Calu3 (cell line): ENCODE measurements around the gene APMAP. TPM values are rescaled to one million over a fixed set of nuclear protein-coding genes. Genes with fewer than 3 reads are reported as not detected.

ENCODE experiments used
- BruUV-seq: library from RNA; stranded (reverse); fragments of 400-500 nt; replicated peaks from 2 replicates; lab custom pipeline; 2021; lab: Mats Ljungman, UMichigan
- CTCF ChIA-PET: fragments of 300-600 bp; sonication (Branson Sonifier 250); formaldehyde crosslinking; loops from one replicate; lab custom pipeline; 2022; ENCODE audit warnings: antibody characterized with exemption; lab: Charles Lee
- DNase-seq: peaks from one replicate; pipeline ENCODE4 v3.0.0; 2022
- H3K27ac Mint-ChIP-seq: one replicate; pipeline ENCODE4 v1.8.0; 2022; ENCODE audit warnings: mixed read lengths; ENCODE audit not compliant: unreplicated experiment
- H3K27me3 Mint-ChIP-seq: one replicate; pipeline ENCODE4 v1.8.0; 2022; ENCODE audit warnings: mixed read lengths; ENCODE audit not compliant: unreplicated experiment
- H3K36me3 Mint-ChIP-seq: one replicate; pipeline ENCODE4 v1.8.0; 2022; ENCODE audit warnings: mild to moderate bottlenecking, moderate library complexity, mixed read lengths; ENCODE audit not compliant: insufficient read depth, unreplicated experiment
- H3K4me1 Mint-ChIP-seq: one replicate; pipeline ENCODE4 v1.8.0; 2022; ENCODE audit warnings: mild to moderate bottlenecking, low read depth, mixed read lengths; ENCODE audit not compliant: unreplicated experiment
- H3K4me3 Mint-ChIP-seq: one replicate; pipeline ENCODE4 v1.8.0; 2022; ENCODE audit warnings: mild to moderate bottlenecking, low read depth, moderate library complexity, mixed read lengths; ENCODE audit not compliant: unreplicated experiment
- H3K9me3 Mint-ChIP-seq: one replicate; pipeline ENCODE4 v1.8.0; 2022; ENCODE audit warnings: low read depth, mixed read lengths; ENCODE audit not compliant: unreplicated experiment
- intact Hi-C: fragments of 100-400 bp; cut with micrococcal nuclease; formaldehyde crosslinking; loops from one replicate; pipeline ENCODE4 v1.10.0; 2022; ENCODE audit not compliant: unreplicated experiment
- total RNA-seq: library from RNA; stranded (reverse); gene quantifications from 2 replicates; pipeline ENCODE4 v1.2.3, GENCODE V29; 2022
- TF ChIP-seq, protein P1 (sequence below): fragments of 200-600 bp; IDR thresholded peaks from one replicate; pipeline ENCODE4 v1.8.0; 2022; ENCODE audit warnings: antibody characterized with exemption; ENCODE audit not compliant: unreplicated experiment

The APMAP gene
- total RNA-seq, 1 experiment from 2014 or later, result 30.7 TPM

DNA sequence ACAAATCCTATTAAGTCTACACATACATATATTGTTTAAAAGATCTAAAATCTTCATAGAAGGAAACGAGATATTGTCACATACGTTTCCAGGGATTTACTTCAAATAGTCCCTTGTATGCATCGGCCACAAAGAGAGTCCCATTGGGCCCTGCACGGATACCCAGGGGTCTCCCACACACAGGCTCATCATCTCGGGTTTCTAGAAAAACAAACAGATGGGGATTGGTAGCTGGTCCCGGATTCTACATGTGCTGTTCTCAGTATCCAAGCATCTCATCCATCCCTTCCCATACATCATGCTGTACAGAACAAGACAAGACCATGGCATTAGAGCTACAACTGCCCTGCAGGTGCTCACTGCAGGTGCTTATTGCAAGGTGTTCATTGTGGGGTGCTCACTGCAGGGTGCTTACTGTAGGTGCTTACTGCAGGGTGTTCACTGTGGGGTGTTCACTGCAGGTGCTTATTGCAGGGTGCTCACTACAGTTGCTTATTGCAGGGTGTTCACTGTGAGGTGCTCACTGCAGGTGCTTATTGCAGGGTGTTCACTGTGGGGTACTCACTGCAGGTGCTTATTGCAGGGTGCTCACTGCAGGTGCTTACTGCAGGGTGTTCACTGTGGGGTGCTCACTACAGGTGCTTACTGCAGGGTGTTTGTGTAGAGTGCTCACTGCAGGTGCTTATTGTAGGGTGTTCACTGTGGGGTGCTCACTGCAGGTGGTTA lies 21.0 kb downstream of the APMAP start:
- H3K4me1 Mint-ChIP-seq, result no peaks in the 10 kb centered on the region
- BruUV-seq, result no TSS peak
- CTCF ChIA-PET, result no interaction called here
- no peaks in the 10 kb centered on the region for H3K27me3 Mint-ChIP-seq
- no peak for DNase-seq
- no peak overlapping the region for H3K4me3 Mint-ChIP-seq
- no peaks in the 10 kb centered on the region for H3K9me3 Mint-ChIP-seq
- H3K27ac Mint-ChIP-seq, result no peak overlapping the region
- H3K36me3 Mint-ChIP-seq, result peaks cover 4% of the 10 kb centered on the region
- intact Hi-C loops, result no loop called here
- TF ChIP-seq, protein P1, sequence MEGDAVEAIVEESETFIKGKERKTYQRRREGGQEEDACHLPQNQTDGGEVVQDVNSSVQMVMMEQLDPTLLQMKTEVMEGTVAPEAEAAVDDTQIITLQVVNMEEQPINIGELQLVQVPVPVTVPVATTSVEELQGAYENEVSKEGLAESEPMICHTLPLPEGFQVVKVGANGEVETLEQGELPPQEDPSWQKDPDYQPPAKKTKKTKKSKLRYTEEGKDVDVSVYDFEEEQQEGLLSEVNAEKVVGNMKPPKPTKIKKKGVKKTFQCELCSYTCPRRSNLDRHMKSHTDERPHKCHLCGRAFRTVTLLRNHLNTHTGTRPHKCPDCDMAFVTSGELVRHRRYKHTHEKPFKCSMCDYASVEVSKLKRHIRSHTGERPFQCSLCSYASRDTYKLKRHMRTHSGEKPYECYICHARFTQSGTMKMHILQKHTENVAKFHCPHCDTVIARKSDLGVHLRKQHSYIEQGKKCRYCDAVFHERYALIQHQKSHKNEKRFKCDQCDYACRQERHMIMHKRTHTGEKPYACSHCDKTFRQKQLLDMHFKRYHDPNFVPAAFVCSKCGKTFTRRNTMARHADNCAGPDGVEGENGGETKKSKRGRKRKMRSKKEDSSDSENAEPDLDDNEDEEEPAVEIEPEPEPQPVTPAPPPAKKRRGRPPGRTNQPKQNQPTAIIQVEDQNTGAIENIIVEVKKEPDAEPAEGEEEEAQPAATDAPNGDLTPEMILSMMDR, result no peak

DNA sequence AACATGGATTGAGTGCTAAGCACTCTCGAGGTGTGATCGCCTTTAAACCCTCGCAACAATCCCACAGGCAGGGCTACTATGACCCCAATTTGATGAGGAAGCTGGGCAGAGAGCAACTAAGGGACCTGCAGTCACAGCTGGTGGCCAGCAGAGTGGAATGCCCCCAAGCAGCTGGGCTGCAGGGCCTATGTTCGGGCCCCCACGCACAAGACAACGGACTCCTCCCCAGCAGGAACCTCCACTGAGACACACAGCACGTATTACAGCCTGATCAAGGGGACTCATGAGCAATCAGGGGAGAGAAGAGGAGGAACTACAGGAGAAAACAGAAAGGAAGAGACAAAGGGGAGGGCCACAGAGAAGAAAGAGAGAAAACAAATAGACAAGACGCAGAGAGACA lies 21.8 kb downstream of the APMAP start:
- Mint-ChIP-seq H3K9me3 (no peaks in the 10 kb centered on the region), H3K4me3 (no peak overlapping the region), H3K27me3 (no peaks in the 10 kb centered on the region), H3K27ac (no peak overlapping the region), H3K36me3 (peaks cover 4% of the 10 kb centered on the region), H3K4me1 (no peaks in the 10 kb centered on the region)
- TF ChIP-seq, protein P1, result no peak
- CTCF ChIA-PET, result no interaction called here
- no TSS peak for BruUV-seq
- DNase-seq, result no peak
- intact Hi-C loops, result no loop called here

DNA sequence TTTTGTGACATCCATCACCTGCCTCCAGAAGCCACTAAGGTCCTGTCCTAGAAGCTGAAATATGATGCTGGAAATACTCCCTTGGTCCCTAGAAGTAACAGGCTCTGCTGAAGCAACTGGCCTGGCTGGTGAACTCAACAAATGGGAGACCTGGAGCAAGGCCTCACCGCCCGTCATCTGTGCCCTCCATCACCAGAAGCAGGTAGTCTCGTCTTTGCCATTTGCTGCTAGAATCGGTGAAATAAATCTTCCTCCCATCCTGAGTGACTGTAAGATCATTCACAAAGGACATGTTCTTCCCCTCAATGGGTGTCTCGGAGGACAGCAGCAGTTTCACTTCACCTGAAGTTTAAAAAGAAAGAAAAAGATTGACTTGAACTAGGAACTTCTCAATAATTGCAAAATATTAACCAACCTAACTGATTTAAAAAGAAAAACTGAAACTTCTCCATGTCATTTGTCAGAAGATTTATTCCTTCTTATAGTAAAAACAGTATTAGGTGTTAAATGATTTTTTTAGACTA lies 22.5 kb downstream of the APMAP start:
- no peak overlapping the region for H3K27ac Mint-ChIP-seq
- DNase-seq, result no peak
- H3K36me3 Mint-ChIP-seq, result peaks cover 4% of the 10 kb centered on the region
- H3K4me3 Mint-ChIP-seq, result no peak overlapping the region
- no peaks in the 10 kb centered on the region for H3K27me3 Mint-ChIP-seq
- CTCF ChIA-PET, result no interaction called here
- H3K9me3 Mint-ChIP-seq, result no peaks in the 10 kb centered on the region
- TF ChIP-seq, protein P1, result no peak
- H3K4me1 Mint-ChIP-seq, result no peaks in the 10 kb centered on the region
- BruUV-seq, result no TSS peak
- intact Hi-C loops, result no loop called here

DNA sequence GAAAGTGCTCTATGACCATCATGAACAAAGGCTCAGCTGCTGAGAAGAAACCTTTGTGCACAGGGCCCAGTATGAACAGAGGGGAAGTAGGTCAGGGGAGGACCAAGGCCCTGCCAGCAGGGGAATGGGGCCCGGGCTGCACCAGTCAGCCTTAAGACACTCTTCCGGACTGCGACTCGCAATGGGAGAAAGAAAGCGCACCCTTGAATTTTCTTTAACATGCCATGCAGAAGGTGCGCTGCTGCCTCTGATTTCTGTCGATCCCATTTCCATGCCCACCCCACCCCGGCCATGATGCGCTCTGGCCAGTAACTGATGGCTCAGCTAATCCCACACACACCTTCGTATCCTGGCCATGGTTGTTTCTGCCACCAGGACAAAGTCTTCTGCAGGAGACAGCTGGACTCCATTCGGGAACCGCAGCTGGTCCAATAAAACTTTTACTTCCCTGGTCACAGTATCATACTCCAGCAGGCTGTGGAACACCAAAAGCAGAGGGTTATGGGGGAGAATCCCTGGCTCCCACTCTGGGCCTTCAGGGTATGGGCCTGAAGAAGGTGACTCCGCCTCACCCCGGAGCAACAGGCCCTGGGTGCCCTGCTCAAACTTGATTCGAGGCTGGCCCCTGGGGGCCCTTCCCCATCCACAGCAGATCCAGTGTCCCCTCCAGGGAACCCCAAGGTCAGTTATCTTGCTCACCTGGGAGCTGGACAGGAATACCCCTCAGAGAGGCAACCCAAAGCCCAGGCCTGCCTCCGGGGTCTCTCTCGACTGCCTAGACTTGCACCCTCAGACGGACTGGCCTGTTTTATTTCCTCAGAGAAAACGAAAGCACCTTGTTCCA lies 23.1 kb downstream of the APMAP start:
- no peaks in the 10 kb centered on the region for H3K4me1 Mint-ChIP-seq
- no peaks in the 10 kb centered on the region for H3K27me3 Mint-ChIP-seq
- no peaks in the 10 kb centered on the region for H3K9me3 Mint-ChIP-seq
- H3K4me3 Mint-ChIP-seq, result no peak overlapping the region
- DNase-seq, result no peak
- peaks cover 4% of the 10 kb centered on the region for H3K36me3 Mint-ChIP-seq
- TF ChIP-seq, protein P1, result no peak
- no peak overlapping the region for H3K27ac Mint-ChIP-seq
- intact Hi-C loops, result no loop called here
- BruUV-seq, result no TSS peak
- CTCF ChIA-PET, result no interaction called here
